OCI-M1 (cell line): ENCODE data around the gene DAB2IP.

Source experiments
- DNase-seq: peaks from one replicate; lab custom pipeline; 2025; lab: John Stamatoyannopoulos, UW

The DAB2IP gene

GRCh38 chr9:121763561-121764370, 112.3 kb downstream of the DAB2IP start:
- no peak for DNase-seq

DNA sequence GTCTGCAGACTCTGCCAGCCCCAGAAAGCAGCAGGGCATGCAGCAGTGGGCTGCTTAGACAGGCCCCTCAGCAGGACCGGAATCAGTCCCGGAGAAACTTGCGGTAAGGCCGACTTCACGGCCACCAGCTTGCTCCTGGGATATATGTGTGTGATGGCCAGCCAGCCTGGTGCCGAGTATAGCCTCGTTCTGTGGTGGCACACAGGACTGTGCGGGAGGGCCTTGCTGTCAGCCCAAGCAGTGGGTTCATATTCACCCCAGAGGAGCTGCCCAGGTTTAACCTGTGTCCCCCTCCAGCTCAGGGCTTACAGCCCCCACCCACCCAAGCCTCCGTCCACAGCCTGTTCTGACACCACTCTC, 112.9 kb downstream of the DAB2IP start:
- DNase-seq = no peak

GRCh38 chr9:121765021-121765950, 113.9 kb downstream of the DAB2IP start:
- DNase-seq = peak; percentile 5

DNA sequence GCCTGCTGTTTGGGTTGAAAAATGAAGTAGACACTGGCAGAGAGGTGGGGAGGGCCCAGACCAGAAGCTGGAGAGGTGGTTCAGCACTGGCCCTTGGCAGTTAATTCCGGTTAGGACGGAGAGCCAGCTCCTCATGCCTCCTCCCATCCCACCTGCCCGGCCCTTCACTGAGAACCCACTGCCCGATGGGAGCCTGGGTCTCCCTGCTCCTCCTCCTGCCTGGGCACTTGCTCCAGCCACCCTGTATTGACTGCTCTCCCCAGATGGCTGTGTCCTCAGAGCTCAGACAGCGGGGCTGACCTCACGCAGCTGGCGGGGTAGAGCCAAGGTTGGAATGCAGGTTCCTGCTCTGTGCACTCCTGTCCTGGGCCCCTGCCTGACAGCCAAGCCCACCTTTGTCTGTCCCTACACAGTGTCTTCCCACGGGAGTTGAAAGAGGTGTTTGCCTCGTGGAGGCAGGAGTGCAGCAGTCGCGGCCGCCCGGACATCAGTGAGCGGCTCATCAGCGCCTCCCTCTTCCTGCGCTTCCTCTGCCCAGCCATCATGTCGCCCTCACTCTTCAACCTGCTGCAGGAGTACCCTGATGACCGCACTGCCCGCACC, 114.7 kb downstream of the DAB2IP start:
- DNase-seq = no peak

GRCh38 chr9:121767171-121767769, 115.8 kb downstream of the DAB2IP start:
- no peak for DNase-seq

DNA sequence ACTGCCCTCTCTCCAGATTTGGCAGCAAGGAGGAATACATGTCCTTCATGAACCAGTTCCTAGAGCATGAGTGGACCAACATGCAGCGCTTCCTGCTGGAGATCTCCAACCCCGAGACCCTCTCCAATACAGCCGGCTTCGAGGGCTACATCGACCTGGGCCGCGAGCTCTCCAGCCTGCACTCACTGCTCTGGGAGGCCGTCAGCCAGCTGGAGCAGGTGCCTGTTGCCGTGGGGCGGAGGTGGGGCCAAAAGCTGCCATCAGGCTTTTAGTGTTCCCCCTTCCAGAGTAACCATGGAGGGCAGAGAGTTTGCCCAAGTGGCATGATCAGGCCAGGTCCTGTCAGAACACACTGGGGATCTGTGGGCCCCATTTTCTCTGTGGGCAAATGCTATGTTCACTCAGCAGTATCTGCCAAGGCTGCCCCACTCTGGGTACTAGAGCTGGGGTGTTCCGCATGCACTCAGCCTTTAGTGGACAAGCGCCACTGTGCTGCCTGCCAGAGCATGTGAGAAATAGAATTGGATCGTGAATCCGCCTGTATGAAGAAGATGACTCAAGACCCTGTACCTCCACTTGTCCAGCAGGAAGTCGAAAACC, 117.1 kb downstream of the DAB2IP start:
- no peak for DNase-seq

DNA sequence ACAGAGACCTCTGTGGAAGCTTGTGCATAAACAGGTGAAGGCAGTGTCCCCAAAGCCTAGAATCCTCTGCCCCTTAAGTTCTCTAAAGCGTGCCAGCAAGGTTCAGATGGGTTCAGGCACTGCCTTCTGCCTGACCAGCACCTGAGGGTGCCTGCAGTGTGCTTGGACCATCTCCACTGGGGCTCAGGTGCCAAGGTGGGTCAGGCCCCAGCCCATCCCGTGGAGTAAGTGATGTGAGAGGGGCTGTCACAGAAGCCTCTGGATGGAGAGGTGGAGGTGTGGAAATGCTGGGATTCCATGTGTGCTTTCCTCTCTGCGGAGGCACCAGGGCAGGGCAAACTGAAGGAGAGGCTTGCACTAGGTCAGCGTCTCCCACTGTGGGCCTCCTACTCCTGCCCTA, 118.5 kb downstream of the DAB2IP start:
- DNase-seq = no peak

DNA sequence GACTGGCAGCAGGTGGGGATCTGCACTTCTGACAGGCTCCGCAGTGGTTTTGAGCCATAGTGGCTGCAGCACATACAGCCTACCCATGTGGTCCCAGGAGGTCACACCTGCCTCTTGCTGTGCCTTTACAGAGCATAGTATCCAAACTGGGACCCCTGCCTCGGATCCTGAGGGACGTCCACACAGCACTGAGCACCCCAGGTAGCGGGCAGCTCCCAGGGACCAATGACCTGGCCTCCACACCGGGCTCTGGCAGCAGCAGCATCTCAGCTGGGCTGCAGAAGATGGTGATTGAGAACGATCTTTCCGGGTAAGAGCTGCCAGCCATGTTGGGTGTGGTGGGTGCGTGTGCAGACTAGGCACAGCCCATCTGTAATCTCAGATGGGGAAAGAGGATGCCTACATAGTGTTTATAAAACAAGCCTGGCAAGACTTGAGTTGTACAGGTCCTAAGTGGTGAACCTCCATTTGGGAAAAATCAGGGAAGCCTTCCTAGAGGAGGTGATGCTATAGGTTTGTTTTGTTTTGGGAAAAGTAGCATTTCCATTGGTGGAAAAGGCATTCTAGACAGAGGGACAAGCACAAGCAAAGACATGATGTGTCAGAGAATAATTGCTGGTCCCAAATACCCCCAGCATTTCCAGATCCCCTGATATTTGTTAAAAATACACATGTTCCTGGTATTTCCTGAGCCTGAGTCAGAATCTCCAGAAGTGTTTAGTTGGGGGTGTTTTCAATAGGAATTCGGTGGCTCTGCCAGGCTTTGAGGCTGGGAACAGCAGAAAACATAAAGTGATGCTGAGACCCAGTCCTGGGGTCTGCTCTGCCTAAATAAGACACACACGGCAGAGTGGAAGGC, 119.2 kb downstream of the DAB2IP start:
- DNase-seq = no peak

DNA sequence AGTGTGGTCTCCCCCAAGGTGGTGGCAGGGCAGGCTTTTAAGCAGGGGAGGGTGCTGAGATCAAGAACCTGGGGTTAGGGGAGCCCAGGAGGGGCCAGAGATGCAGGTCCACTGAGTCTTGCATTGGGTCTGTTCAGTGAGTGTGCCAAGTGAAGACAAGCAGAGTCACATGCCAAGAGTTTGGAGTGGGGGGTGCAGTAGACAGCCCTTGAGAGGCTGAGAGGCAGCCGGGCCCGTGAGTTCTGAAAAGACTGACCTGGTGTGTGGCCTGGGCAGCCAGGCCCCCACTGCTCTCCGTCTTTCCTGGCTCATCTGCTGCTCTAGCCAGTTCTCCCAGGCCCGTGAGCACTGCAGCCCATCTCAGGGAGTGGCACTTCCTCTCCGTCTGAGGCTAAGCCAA, 120.0 kb downstream of the DAB2IP start:
- DNase-seq = no peak

- no peak for DNase-seq
Observed at GRCh38 chr9:121771851-121772599, 120.6 kb downstream of the DAB2IP start.

- DNase-seq = no peak
Observed at GRCh38 chr9:121772600-121773285, 121.3 kb downstream of the DAB2IP start.

GRCh38 chr9:121773286-121773953, 122.0 kb downstream of the DAB2IP start:
- DNase-seq = no peak

- DNase-seq = no peak
Observed at GRCh38 chr9:121773954-121774714, 122.7 kb downstream of the DAB2IP start.

DNA sequence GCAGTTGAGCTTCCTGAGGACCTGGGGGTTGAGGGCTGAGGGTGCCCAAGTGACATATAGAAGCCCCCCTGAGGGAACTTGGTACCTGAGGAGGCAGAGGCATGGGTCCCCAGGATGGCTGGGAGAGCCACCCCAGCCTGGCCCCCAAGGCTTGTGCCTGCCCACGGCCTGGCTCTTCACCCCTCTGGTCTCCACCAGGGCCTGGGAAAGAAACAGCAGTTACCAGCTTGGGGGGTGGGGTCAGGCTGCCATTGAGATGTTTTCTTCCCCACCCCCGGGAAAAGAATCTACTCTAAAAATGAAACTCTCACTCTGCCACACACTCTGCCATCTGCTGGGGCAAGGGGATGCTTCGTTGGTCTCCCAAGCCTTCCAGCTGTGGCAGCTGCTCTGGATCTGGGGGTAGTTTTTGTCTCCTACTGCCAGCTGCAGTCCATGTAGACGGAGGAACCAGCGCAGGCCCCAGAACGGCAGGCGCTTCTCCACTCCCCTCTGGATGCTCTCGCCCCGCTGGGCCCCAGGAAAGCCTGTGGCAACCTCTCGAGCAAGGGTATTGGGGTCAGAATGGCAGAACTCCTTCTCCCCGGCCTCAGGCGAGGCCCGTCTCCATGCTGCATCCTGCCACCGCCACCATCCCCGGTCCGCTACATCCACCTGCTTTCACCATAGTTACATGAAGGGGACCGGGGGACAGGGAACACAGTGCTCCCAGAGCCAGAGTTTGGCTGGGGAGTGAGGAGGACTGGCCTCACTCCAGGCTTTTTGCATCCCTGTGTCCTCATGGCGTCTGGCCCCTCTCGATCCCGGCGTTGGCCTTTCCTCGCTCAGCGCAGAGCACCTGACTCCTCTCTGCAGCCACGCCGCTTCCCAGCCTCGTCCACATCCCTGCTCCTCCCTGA, 123.5 kb downstream of the DAB2IP start:
- DNase-seq = no peak

- no peak for DNase-seq
Observed at GRCh38 chr9:121776001-121776738, 124.7 kb downstream of the DAB2IP start.
